Measurements from ENCODE around the gene KCNIP1. TPM values are rescaled to one million over a fixed set of nuclear protein-coding genes. Genes with fewer than 3 reads are reported as not detected.

The KCNIP1 gene
- total RNA-seq, 1 donor from 2014 or later: 2.3 TPM

DNA sequence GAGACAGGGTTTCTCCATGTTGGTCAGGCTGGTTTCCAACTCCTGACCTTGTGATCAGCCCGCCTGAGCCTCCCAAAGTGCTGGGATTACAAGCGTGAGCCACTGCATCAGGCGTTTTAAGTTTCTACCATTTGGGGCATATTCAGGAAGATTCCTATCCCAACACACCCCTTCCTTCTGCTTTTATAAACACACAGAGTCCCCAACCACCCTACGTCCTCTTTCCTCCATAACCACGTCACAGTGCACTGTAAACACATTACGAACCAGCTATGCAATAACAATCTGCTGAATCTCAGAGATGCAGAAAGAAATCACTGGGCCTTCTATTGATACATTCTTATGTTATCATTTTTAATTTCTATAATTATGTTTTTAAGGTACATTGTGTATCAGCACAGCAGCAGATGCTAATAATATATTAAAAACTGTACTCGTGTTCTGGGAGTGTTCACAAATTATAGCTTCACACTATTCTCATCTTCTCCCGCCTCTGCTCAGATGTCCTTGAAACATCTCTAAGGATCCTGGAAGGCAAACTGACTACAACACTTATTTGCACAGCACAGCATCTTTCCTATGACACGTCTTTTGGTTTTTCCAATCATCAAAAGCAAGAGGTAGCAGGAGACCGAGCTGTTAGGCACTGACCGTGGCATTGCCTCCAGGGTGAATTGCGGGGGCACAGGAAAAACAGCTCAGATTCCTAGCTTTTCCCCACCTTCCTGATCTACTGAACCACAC, 60.2 kb downstream of the KCNIP1 start:
- peaks cover 85% of the 10 kb centered on the region for H3K27me3 Mint-ChIP-seq (ENCODE audit: low read depth)

GRCh38 chr5:170565072-170565471, 61.3 kb downstream of the KCNIP1 start:
- H3K27me3 Mint-ChIP-seq (ENCODE audit: low read depth): peaks cover 85% of the 10 kb centered on the region
- DNase-seq (ENCODE audit: low spot score in 2 of 2, unreplicated experiment in 2 of 2): no peak
- no peaks in the 10 kb centered on the region for H3K36me3 Mint-ChIP-seq
- H3K27ac Mint-ChIP-seq: no peak overlapping the region
- TF ChIP-seq, protein P1, sequence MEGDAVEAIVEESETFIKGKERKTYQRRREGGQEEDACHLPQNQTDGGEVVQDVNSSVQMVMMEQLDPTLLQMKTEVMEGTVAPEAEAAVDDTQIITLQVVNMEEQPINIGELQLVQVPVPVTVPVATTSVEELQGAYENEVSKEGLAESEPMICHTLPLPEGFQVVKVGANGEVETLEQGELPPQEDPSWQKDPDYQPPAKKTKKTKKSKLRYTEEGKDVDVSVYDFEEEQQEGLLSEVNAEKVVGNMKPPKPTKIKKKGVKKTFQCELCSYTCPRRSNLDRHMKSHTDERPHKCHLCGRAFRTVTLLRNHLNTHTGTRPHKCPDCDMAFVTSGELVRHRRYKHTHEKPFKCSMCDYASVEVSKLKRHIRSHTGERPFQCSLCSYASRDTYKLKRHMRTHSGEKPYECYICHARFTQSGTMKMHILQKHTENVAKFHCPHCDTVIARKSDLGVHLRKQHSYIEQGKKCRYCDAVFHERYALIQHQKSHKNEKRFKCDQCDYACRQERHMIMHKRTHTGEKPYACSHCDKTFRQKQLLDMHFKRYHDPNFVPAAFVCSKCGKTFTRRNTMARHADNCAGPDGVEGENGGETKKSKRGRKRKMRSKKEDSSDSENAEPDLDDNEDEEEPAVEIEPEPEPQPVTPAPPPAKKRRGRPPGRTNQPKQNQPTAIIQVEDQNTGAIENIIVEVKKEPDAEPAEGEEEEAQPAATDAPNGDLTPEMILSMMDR (IDR thresholded peaks at IDR 0.05; ENCODE audit: unreplicated experiment): no peak
- peaks cover under 1% of the 10 kb centered on the region for H3K4me1 Mint-ChIP-seq
- H3K4me3 Mint-ChIP-seq: no peak overlapping the region
- no peaks in the 10 kb centered on the region for H3K9me3 Mint-ChIP-seq

More for the DNA sequence above, 60.2 kb downstream of the KCNIP1 start:
- H3K27ac Mint-ChIP-seq: no peak overlapping the region
- TF ChIP-seq, protein P1 (IDR thresholded peaks at IDR 0.05; ENCODE audit: unreplicated experiment): no peak
- DNase-seq (ENCODE audit: low spot score in 2 of 2, unreplicated experiment in 2 of 2): no peak
- H3K9me3 Mint-ChIP-seq: no peaks in the 10 kb centered on the region
- H3K4me1 Mint-ChIP-seq: no peaks in the 10 kb centered on the region
- H3K4me3 Mint-ChIP-seq: no peak overlapping the region
- no peaks in the 10 kb centered on the region for H3K36me3 Mint-ChIP-seq

DNA sequence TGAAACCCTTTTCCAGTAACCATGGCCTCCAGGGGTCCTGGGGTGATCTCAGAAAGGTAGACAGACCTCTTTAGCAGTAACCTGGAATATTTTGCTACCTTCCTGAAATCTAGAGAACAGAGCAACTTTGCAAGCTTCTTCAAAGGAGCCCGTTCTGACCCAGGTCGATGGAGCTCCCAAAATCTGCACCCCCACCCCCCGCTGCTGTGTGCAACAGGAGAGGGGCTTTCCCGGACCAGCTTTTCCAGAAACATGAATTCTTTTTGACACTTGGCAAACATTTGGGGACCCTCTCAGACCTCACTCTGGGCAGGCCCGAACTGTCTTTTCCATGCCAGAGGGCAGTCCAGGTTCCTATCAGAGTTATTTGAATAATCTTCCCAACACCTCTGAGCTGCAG, 65.3 kb downstream of the KCNIP1 start:
- Mint-ChIP-seq H3K9me3 (no peaks in the 10 kb centered on the region), H3K36me3 (no peaks in the 10 kb centered on the region), H3K27ac (no peak overlapping the region), H3K27me3 (ENCODE audit: low read depth) (peaks cover 82% of the 10 kb centered on the region), H3K4me3 (no peak overlapping the region), H3K4me1 (peaks cover 29% of the 10 kb centered on the region)
- TF ChIP-seq, protein P1 (IDR thresholded peaks at IDR 0.05; ENCODE audit: unreplicated experiment): no peak
- DNase-seq (ENCODE audit: low spot score in 2 of 2, unreplicated experiment in 2 of 2): no peak

GRCh38 chr5:170570476-170570875, 66.7 kb downstream of the KCNIP1 start:
- Mint-ChIP-seq H3K36me3 (no peaks in the 10 kb centered on the region), H3K27me3 (ENCODE audit: low read depth) (peaks cover 78% of the 10 kb centered on the region), H3K27ac (no peak overlapping the region), H3K4me1 (peaks cover 29% of the 10 kb centered on the region), H3K4me3 (no peak overlapping the region), H3K9me3 (no peaks in the 10 kb centered on the region)
- TF ChIP-seq, protein P1 (IDR thresholded peaks at IDR 0.05; ENCODE audit: unreplicated experiment): no peak
- no peak for DNase-seq (ENCODE audit: low spot score in 2 of 2, unreplicated experiment in 2 of 2)

DNA sequence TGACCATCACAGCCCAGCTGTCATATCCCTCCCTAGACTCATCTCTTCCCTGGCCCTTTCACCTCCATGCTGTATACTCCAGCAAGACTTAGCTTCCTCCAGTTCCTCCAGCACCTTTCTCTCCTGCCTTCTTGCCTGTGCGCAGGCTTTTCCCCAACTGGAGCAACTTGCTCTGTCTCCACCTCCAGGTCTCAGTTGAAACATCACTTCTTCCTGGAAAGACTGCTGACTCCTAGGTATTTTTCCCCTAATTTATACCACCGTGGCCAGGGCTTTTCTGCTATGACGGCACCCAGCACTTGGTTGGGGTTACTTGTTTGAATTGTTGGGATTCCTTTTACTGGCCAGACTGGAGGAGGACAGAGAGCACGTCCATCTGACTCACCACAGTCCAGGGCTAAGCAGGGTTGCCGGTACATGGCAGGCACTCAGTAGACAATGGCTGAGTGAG, 67.5 kb downstream of the KCNIP1 start:
- TF ChIP-seq, protein P1 (IDR thresholded peaks at IDR 0.05; ENCODE audit: unreplicated experiment): no peak
- no peak for DNase-seq (ENCODE audit: low spot score in 2 of 2, unreplicated experiment in 2 of 2)
- Mint-ChIP-seq H3K36me3 (no peaks in the 10 kb centered on the region), H3K27ac (no peak overlapping the region), H3K27me3 (ENCODE audit: low read depth) (peaks cover 79% of the 10 kb centered on the region), H3K9me3 (peaks cover 4% of the 10 kb centered on the region), H3K4me3 (no peak overlapping the region), H3K4me1 (peaks cover 29% of the 10 kb centered on the region)

All from mesothelial cell of epicardium (in vitro differentiated cells).